GM12892 (cell line): ENCODE results near the gene LRCH1.

Experiments
- POLR2A ChIP-seq: IDR thresholded peaks from 2 replicates; pipeline ENCODE4 v1.6.1; 2011; ENCODE audit warnings: low read depth, low read length, control low read depth
- POLR2AphosphoS5 ChIP-seq: IDR thresholded peaks from 2 replicates; pipeline ENCODE4 v1.6.1; 2011; ENCODE audit warnings: low read depth, low read length, control low read depth
- TAF1 ChIP-seq: IDR thresholded peaks from 2 replicates; pipeline ENCODE4 v1.6.1; 2011; ENCODE audit warnings: low read depth, mild to moderate bottlenecking, control low read depth, low read length, borderline replicate concordance

- TF ChIP-seq POLR2A, result no peak
- TF ChIP-seq POLR2AphosphoS5, result no peak
- TF ChIP-seq TAF1, result no peak
Measured at GRCh38 chr13:46541210-46541609, 11.8 kb upstream of the LRCH1 start.
